DOHH2 (cell line): ENCODE data around the gene UBTD1.

ENCODE experiments used
- CTCF ChIP-seq: fragments of 200-600 bp; sonication (generic); IDR thresholded peaks from one replicate; pipeline ENCODE4 v1.5.1; 2014; ENCODE audit warnings: antibody characterized with exemption, mild to moderate bottlenecking, low read depth, low read length; ENCODE audit not compliant: poor library complexity, severe bottlenecking
- EZH2phosphoT487 ChIP-seq: fragments of 200-600 bp; sonication (generic); IDR thresholded peaks from 2 replicates; pipeline ENCODE4 v1.6.1; 2017; ENCODE audit warnings: borderline replicate concordance, mild to moderate bottlenecking, antibody characterized with exemption, low read length, moderate library complexity, mixed read lengths

- TF ChIP-seq CTCF (no peak), EZH2phosphoT487 (no peak)
These were observed 91.5 kb downstream of the UBTD1 start for GRCh38 chr10:97590082-97590747.
